ENCODE measurements around the gene TUBGCP6. TPM values are rescaled to one million over a fixed set of nuclear protein-coding genes. Genes with fewer than 3 reads are reported as not detected.
"Not testable (repeated sequence)": the region's sequence is repeated elsewhere in the genome, so short reads cannot be mapped to it uniquely, and the experiment has no call there.

TUBGCP6 gene
- total RNA-seq, 1 donor from 2014 or later: 54.4 TPM

DNA sequence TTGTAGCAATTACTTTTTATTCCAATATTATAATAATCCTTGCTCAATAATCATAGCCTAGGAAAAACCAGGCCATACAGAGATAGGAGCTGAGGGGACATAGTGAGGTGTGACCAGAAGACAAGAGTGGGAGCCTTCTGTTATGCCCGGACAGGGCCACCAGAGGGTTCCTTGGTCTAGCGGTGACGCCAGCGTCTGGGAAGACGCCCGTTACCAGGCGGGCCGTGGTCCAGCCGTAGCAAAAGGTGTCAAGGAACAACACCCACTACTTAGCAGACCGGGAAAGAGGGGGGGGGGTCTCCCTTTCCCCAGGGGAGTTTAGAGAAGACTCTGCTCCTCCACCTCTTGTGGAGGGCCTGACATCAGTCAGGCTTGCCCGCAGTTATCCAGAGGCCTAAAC, 28.5 kb upstream of the TUBGCP6 start:
- TF ChIP-seq, protein P1, sequence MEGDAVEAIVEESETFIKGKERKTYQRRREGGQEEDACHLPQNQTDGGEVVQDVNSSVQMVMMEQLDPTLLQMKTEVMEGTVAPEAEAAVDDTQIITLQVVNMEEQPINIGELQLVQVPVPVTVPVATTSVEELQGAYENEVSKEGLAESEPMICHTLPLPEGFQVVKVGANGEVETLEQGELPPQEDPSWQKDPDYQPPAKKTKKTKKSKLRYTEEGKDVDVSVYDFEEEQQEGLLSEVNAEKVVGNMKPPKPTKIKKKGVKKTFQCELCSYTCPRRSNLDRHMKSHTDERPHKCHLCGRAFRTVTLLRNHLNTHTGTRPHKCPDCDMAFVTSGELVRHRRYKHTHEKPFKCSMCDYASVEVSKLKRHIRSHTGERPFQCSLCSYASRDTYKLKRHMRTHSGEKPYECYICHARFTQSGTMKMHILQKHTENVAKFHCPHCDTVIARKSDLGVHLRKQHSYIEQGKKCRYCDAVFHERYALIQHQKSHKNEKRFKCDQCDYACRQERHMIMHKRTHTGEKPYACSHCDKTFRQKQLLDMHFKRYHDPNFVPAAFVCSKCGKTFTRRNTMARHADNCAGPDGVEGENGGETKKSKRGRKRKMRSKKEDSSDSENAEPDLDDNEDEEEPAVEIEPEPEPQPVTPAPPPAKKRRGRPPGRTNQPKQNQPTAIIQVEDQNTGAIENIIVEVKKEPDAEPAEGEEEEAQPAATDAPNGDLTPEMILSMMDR (conservative IDR thresholded peaks at IDR 0.05): peak; percentile 34
- not testable (repeated sequence) for H3K36me3 Mint-ChIP-seq (ENCODE audit: low read depth)

DNA sequence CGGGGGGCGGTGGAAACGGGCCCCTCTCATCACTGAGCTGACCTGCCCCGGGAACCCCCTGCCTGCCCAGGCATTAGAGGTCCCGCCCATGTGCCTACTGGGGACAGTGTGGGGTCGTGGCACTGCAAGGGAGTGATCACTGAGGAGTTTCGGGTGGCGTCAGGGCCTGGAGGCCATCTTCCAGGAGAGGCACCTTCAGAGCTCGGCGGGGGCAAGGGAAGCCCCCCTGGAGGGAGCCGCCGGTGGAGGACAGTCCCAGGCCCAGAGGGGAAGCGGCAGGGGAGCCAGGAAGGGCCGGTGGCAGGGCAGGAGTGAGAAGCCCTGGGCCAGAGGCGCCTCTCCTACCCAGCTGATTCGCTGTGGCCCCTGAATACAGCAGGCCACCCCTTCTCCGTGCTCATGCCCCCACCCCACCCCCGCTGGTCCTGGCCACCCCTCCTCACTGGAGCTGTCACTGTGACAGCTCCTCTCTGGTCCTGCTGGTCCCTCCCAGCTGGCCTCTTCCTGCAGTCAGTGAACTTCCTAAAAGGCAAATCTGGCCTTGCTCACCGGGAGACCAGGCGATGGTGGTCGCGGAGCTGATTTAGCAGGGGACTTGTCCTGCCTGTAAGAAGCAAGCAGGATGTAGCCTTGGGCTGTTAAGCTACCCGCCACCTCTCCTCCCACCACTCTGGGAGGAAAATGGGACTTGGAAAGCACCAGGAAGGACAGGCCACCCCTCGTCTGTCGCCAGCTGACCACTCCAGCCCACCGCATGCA, 27.4 kb upstream of the TUBGCP6 start:
- H3K4me3 Mint-ChIP-seq: peak overlapping the region; percentile 64
- no peak overlapping the region for H3K27ac Mint-ChIP-seq (ENCODE audit: unreplicated experiment)
- H3K9me3 Mint-ChIP-seq: no peaks in the 10 kb centered on the region
- peaks cover 8% of the 10 kb centered on the region for H3K36me3 Mint-ChIP-seq (ENCODE audit: low read depth)
- TF ChIP-seq, protein P1 (conservative IDR thresholded peaks at IDR 0.05): no peak
- H3K27me3 Mint-ChIP-seq (ENCODE audit: low read depth): peaks cover 34% of the 10 kb centered on the region
- peaks cover 11% of the 10 kb centered on the region for H3K4me1 Mint-ChIP-seq
- DNase-seq (ENCODE audit: low read depth, low spot score): no peak

More for the DNA sequence above, 28.5 kb upstream of the TUBGCP6 start:
- not testable (repeated sequence) for DNase-seq (ENCODE audit: low read depth, low spot score); H3K4me3 Mint-ChIP-seq; H3K9me3 Mint-ChIP-seq; H3K27ac Mint-ChIP-seq (ENCODE audit: unreplicated experiment)
- peaks cover 11% of the 10 kb centered on the region for H3K4me1 Mint-ChIP-seq
- H3K27me3 Mint-ChIP-seq (ENCODE audit: low read depth): peaks cover 30% of the 10 kb centered on the region

DNA sequence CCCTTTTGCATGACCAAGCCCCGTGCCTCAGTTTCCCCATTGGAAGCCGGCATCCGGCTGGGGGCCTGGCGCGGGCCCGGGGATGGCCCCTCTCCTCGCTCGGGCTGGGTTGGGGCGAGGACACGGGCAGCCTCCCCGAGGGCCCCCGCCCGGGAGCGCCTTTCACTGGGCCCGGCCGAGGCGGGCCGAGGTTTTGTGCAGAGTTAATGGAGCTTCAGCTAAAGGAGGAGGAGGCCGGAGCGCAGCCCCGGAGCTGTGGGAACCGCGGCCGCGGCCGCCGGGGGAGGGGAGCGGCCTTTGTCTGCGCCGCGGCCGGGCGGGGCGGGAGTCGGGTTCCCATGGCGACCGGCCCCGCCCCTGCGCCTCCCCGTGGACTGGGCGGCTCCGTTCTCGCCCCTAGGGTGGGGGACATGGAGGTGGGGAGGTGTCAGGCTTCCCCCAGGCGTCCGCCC, 26.7 kb upstream of the TUBGCP6 start:
- TF ChIP-seq, protein P1 (conservative IDR thresholded peaks at IDR 0.05): no peak
- peak; percentile 67 for DNase-seq (ENCODE audit: low read depth, low spot score)
- Mint-ChIP-seq H3K36me3 (ENCODE audit: low read depth) (peaks cover 6% of the 10 kb centered on the region), H3K4me3 (peak overlapping the region; percentile 78), H3K27ac (ENCODE audit: unreplicated experiment) (no peak overlapping the region), H3K27me3 (ENCODE audit: low read depth) (peaks cover 34% of the 10 kb centered on the region), H3K4me1 (peaks cover 11% of the 10 kb centered on the region), H3K9me3 (no peaks in the 10 kb centered on the region)

DNA sequence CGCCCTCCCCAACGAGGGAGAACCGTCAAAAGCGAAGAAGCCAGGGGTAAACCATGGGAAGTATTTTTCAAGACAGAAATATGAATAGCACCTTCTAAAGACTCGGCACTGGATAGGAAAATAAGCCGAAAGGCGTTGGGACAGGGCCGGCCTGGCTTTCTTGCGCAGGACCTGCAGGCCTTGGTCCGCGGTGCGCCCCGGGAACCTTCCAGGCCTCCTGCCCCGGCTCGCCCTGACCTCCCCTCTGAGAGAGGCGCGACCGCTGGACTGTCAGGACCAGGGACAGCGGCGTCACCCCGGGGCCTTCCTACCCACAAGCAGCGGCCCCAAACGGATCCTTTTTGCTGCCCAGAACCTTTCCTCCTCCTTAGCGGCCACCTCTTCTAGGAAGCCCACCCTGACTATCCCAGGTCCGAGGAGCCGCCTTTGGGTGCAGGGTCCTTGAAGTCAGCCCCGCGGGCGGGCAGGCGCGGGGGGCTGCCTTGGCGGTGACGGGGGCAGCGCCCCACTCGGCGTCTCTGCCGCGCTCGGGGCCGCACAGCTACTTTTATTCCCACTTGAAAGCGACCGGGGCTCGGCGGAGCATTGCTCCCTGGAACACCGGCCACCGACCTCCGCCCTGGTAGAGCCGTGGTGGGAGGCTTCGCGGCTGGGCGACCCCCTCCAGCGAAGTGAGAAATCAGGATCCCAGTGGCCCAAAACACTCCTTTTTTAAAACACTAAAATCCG, 26.0 kb upstream of the TUBGCP6 start:
- peak overlapping the region; percentile 81 for H3K4me3 Mint-ChIP-seq
- H3K4me1 Mint-ChIP-seq: peaks cover 11% of the 10 kb centered on the region
- peaks cover 5% of the 10 kb centered on the region for H3K36me3 Mint-ChIP-seq (ENCODE audit: low read depth)
- peak; percentile 67 for DNase-seq (ENCODE audit: low read depth, low spot score)
- TF ChIP-seq, protein P1 (conservative IDR thresholded peaks at IDR 0.05): no peak
- H3K27ac Mint-ChIP-seq (ENCODE audit: unreplicated experiment): no peak overlapping the region
- H3K27me3 Mint-ChIP-seq (ENCODE audit: low read depth): peaks cover 38% of the 10 kb centered on the region
- no peaks in the 10 kb centered on the region for H3K9me3 Mint-ChIP-seq

DNA sequence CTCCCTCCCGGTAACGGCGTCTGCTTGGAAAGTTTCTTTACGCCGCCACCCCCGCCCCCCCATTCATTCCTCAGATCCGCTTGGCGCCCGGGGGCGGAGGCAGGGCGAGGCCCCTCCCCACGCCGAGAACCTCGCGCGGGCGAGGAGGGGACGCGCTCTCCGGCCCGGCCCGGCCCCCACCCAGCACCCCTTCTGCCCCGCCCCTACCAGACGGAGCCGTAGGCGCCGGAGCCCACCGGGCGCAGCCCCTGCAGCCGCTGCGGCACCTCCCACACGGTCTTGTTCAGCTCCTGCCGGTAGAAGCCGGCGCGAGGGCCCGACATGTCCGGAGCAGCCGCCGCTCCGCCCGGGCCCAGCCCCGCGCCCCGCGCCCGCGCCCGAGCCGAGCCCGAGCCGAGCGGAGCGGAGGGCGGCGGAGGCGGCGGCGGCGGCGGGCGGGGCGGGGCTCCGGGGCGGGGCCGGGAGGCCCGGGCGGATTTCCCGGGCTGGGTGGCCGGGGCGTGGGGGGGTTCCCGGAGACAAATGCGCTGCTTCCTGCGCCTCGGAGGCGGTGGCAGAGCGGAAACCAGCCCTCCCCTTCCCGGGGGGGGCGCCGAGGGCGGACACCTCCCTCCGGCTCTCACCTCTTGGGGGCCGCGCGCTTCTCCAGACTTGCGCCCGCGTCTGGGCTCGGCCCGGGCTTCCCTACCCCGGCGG, 25.3 kb upstream of the TUBGCP6 start, which contains the start of gene MAPK11:
TSS of gene MAPK11 (minus strand) at position 411 of the 696 bp plus-strand sequence. CDS start at position 323, 88 bp downstream.
- H3K4me1 Mint-ChIP-seq: peaks cover 11% of the 10 kb centered on the region
- peaks cover 5% of the 10 kb centered on the region for H3K36me3 Mint-ChIP-seq (ENCODE audit: low read depth)
- H3K27me3 Mint-ChIP-seq (ENCODE audit: low read depth): peaks cover 38% of the 10 kb centered on the region
- DNase-seq (ENCODE audit: low read depth, low spot score): no peak
- TF ChIP-seq, protein P1 (conservative IDR thresholded peaks at IDR 0.05): no peak
- H3K4me3 Mint-ChIP-seq: peak within 1 kb of the TSS; percentile 81
- H3K27ac Mint-ChIP-seq (ENCODE audit: unreplicated experiment): no peak within 1 kb of the TSS
- H3K9me3 Mint-ChIP-seq: no peaks in the 10 kb centered on the region
